LHCN-M2 (cell line): ENCODE data around the gene YTHDF1. TPM values are rescaled to one million over a fixed set of nuclear protein-coding genes. Genes with fewer than 3 reads are reported as not detected.
"Not testable (repeated sequence)": the region's sequence is repeated elsewhere in the genome, so short reads cannot be mapped to it uniquely, and the experiment has no call there.

Experiments
- DNase-seq: peaks from one replicate; pipeline ENCODE4 v3.0.0-alpha.2; 2012; ENCODE audit warnings: low read depth
- total RNA-seq: library from RNA; depleted of rRNA; stranded (reverse); fragments of >200 nt; gene quantifications from 2 replicates; pipeline ENCODE4 v1.2.3, GENCODE V29; 2014

The YTHDF1 gene
- total RNA-seq, 1 experiment from 2014 or later, result 23.8 TPM

- no peak for DNase-seq
Observed at GRCh38 chr20:63173552-63174191, 42.3 kb downstream of the YTHDF1 start.

- no peak for DNase-seq
Observed at GRCh38 chr20:63172726-63173125, 43.2 kb downstream of the YTHDF1 start.

GRCh38 chr20:63171991-63172390 lies 43.9 kb downstream of the YTHDF1 start:
- no peak for DNase-seq

GRCh38 chr20:63169681-63170080 lies 46.2 kb downstream of the YTHDF1 start:
- no peak for DNase-seq

- DNase-seq, result no peak
Observed at GRCh38 chr20:63168861-63169260, 47.1 kb downstream of the YTHDF1 start.

GRCh38 chr20:63167918-63168520 lies 47.9 kb downstream of the YTHDF1 start:
- DNase-seq, result no peak

GRCh38 chr20:63167026-63167917 lies 48.7 kb downstream of the YTHDF1 start:
- no peak for DNase-seq

- no peak for DNase-seq
Observed at GRCh38 chr20:63166193-63167020, 49.5 kb downstream of the YTHDF1 start.

- DNase-seq, result no peak
Observed at GRCh38 chr20:63165356-63166192, 50.4 kb downstream of the YTHDF1 start.

- DNase-seq, result no peak
Observed at GRCh38 chr20:63164484-63165355, 51.2 kb downstream of the YTHDF1 start.

GRCh38 chr20:63163596-63164483 lies 52.1 kb downstream of the YTHDF1 start:
- DNase-seq, result no peak

- no peak for DNase-seq
Observed at GRCh38 chr20:63163171-63163570, 52.8 kb downstream of the YTHDF1 start.

- no peak for DNase-seq
Observed at GRCh38 chr20:63162206-63162795, 53.6 kb downstream of the YTHDF1 start.

- no peak for DNase-seq
Observed at GRCh38 chr20:63161176-63161651, 54.7 kb downstream of the YTHDF1 start.

- DNase-seq, result no peak
Observed at GRCh38 chr20:63160641-63161175, 55.2 kb downstream of the YTHDF1 start.

GRCh38 chr20:63159826-63160640 lies 55.9 kb downstream of the YTHDF1 start:
- no peak for DNase-seq

GRCh38 chr20:63159251-63159650 lies 56.7 kb downstream of the YTHDF1 start:
- DNase-seq, result not testable (repeated sequence)
